K562 (cell line): ENCODE measurements around the gene GRIA1. TPM values are rescaled to one million over a fixed set of nuclear protein-coding genes. Genes with fewer than 3 reads are reported as not detected.

ENCODE experiments used
- ATAC-seq: fragments of 200-7000 bp; cut with Tn5 transposase; 3 replicates; pipeline ENCODE4 v1.9.1; 2020; ENCODE audit warnings: moderate library complexity
- BruUV-seq: library from RNA; stranded (reverse); fragments of 400-500 nt; replicated peaks from 2 replicates; lab custom pipeline; 2021; lab: Mats Ljungman, UMichigan
- CTCF ChIA-PET: fragments of 300-600 bp; formaldehyde crosslinking; extraction: SDS; loops from one replicate; lab custom pipeline; 2021; ENCODE audit warnings: low intra/inter-chr PET ratio; lab: Yijun Ruan, JAX
- POLR2A ChIA-PET: fragments of 300-600, 350-650 bp; sonication (Branson Sonifier 250); formaldehyde crosslinking; extraction: SDS; loops from one replicate; lab custom pipeline; 2021; ENCODE audit warnings: antibody characterized with exemption, inconsistent platforms; lab: Yijun Ruan, JAX
- DNase-seq, 4 experiments: peaks; one replicate each; pipeline versions ENCODE4 v3.0.0 to v3.0.0-alpha.2; 2011 to 2018; ENCODE audit warnings: low spot score in 3 of 4, mixed read lengths in 3 of 4; ENCODE audit errors: extremely low read depth in 1 of 4
- FAIRE-seq: peaks from 2 replicates; lab custom pipeline; 2011; peaks lifted over from hg19 to GRCh38; lab: Jason Lieb, UNC
- H2AFZ ChIP-seq: 2 replicates; pipeline ENCODE4 v1.6.0; 2011; ENCODE audit warnings: low read depth, low read length, control low read depth, inconsistent platforms
- H3K27ac ChIP-seq: fragments of 200-600 bp; 3 replicates; pipeline ENCODE4 v1.8.0; 2011; ENCODE audit warnings: low read depth, mild to moderate bottlenecking, control low read depth, inconsistent platforms, low read length, moderate library complexity, mixed read lengths; ENCODE audit errors: extremely low read depth
- H3K27me3 ChIP-seq, 2 experiments: fragments of 300-600 bp in 1 of 2; 2 replicates in 1 of 2; 3 replicates in 1 of 2; pipeline versions ENCODE4 v1.6.0 to v1.8.0; 2011; ENCODE audit warnings: inconsistent platforms in 2 of 2, low read length in 2 of 2, mild to moderate bottlenecking in 1 of 2, mixed read lengths in 1 of 2, moderate library complexity in 1 of 2; ENCODE audit not compliant: control insufficient read depth in 2 of 2, insufficient read depth in 2 of 2
- H3K36me3 ChIP-seq: fragments of 300-600 bp; 3 replicates; pipeline ENCODE4 v1.8.0; 2011; ENCODE audit warnings: mild to moderate bottlenecking, low read length, inconsistent platforms; ENCODE audit not compliant: control insufficient read depth, insufficient read depth
- H3K4me1 ChIP-seq, 2 experiments: fragments of 200-600 bp in 1 of 2; replicated peaks in 1 of 2; 2 replicates in 1 of 2; 3 replicates in 1 of 2; pipeline versions ENCODE4 v1.5.1 to v1.8.0; 2011; ENCODE audit warnings: inconsistent platforms in 2 of 2, low read length in 2 of 2, mild to moderate bottlenecking in 1 of 2, mixed read lengths in 1 of 2, moderate library complexity in 1 of 2; ENCODE audit not compliant: control insufficient read depth in 2 of 2, insufficient read depth in 2 of 2
- H3K4me2 ChIP-seq: 2 replicates; pipeline ENCODE4 v1.6.1; 2011; ENCODE audit warnings: low read length, control low read depth, inconsistent platforms, mixed read lengths; ENCODE audit not compliant: insufficient read depth
- H3K4me3 ChIP-seq: fragments of 200-600 bp; sonication (generic), shearing (Covaris generic); 2 replicates; pipeline ENCODE4 v1.5.1; 2016; ENCODE audit warnings: control low read depth, inconsistent platforms
- H3K79me2 ChIP-seq: fragments of 200-600 bp; 3 replicates; pipeline ENCODE4 v1.8.0; 2011; ENCODE audit warnings: low read length, inconsistent platforms; ENCODE audit not compliant: control insufficient read depth, insufficient read depth
- H3K9ac ChIP-seq, 2 experiments: 2 replicates each; pipeline versions ENCODE4 v1.6.0 to v1.6.1; 2011; ENCODE audit warnings: low read depth in 2 of 2, low read length in 2 of 2, control low read depth in 1 of 2, inconsistent platforms in 1 of 2, mild to moderate bottlenecking in 1 of 2, mixed read lengths in 1 of 2; ENCODE audit not compliant: insufficient read depth in 1 of 2
- H3K9me1 ChIP-seq: one replicate; pipeline ENCODE4 v1.6.0; 2011; ENCODE audit warnings: inconsistent platforms, mild to moderate bottlenecking, low read length, moderate library complexity; ENCODE audit not compliant: control insufficient read depth, insufficient read depth
- H3K9me3 ChIP-seq: replicated peaks from 2 replicates; pipeline ENCODE4 v1.5.1; 2011; ENCODE audit warnings: low read depth, low read length, inconsistent platforms; ENCODE audit not compliant: control insufficient read depth, insufficient read depth
- H4K20me1 ChIP-seq: replicated peaks from 2 replicates; pipeline ENCODE4 v1.6.1; 2011; ENCODE audit warnings: low read length, inconsistent platforms, mixed read lengths; ENCODE audit not compliant: control insufficient read depth, insufficient read depth
- HNRNPH1 ChIP-seq: fragments of 200-400 bp; formaldehyde crosslinking; optimal IDR thresholded peaks from 2 replicates; pipeline ENCODE3; 2017; ENCODE audit warnings: low read depth, mild to moderate bottlenecking, low read length, moderate library complexity
- PTTG1 ChIP-seq: fragments of 450-650 bp; IDR thresholded peaks from 2 replicates; pipeline ENCODE4 v1.6.1; 2016; ENCODE audit warnings: low read depth, mild to moderate bottlenecking, missing genetic modification characterization, missing compliant biosample characterization
- SIRT6 ChIP-seq: IDR thresholded peaks from one replicate; pipeline ENCODE4 v1.6.1; 2012; ENCODE audit warnings: low read depth, mild to moderate bottlenecking, control low read depth, inconsistent platforms, low read length, moderate library complexity
- TRIM24 ChIP-seq, 2 experiments: fragments of 450-650 bp; IDR thresholded peaks; 2 replicates each; pipeline ENCODE4 v1.6.1; 2016
- ZNF12 ChIP-seq: sonication (generic); formaldehyde crosslinking; IDR thresholded peaks from 2 replicates; pipeline ENCODE4 v1.4.0; 2020; ENCODE audit warnings: mild to moderate bottlenecking, missing genetic modification reagents
- ZNF354B ChIP-seq: fragments of 250-450 bp; sonication (Bioruptor Pico); IDR thresholded peaks from 2 replicates; pipeline ENCODE4 v1.4.0; 2020
- WGBS: fragments of 100-300 bp; shearing (Covaris generic); methylation state at CpG from one replicate; pipeline ENCODE4 v1.1.6; 2016; ENCODE audit warnings: low coverage, mixed read lengths; ENCODE audit not compliant: insufficient coverage; ENCODE audit errors: missing lambda C conversion rate; 5-methylcytosine and 5-hydroxymethylcytosine counted together
- in situ Hi-C: fragments of 300-500 bp; cut with MboI; formaldehyde crosslinking; loops from 4 replicates; pipeline ENCODE4 v1.15.0; 2018; ENCODE audit warnings: inconsistent platforms, mixed read lengths
- intact Hi-C: fragments of 100-400 bp; cut with micrococcal nuclease; formaldehyde crosslinking; loops from 2 replicates; pipeline ENCODE4 v1.14.2; 2022
- polyA plus RNA-seq, 8 experiments: library from polyadenylated mRNA; depleted of rRNA in 4 of 8; stranded (reverse) in 5 of 8; unstranded in 3 of 8; fragments of >200 nt; fragmentation: Nextera tagmentation in 2 of 8; fragmentation: Illumina TruSeq in 1 of 8; extraction: Ambion mirVana in 2 of 8; extraction: Trizol in 1 of 8; gene quantifications; 2 replicates each; pipeline versions ENCODE4 v1.2.1 to v1.2.3, GENCODE V29; 2011 to 2014; ENCODE audit warnings: inconsistent platforms in 1 of 8, missing spikeins in 1 of 8
- total RNA-seq, 7 experiments: library from RNA; depleted of rRNA in 6 of 7; stranded (reverse); fragments of >200 nt in 6 of 7; fragmentation: Illumina TruSeq in 2 of 7; extraction: Trizol in 2 of 7; gene quantifications; 2 replicates each; pipeline versions ENCODE4 v1.2.1 to v1.2.3, GENCODE V29; 2011 to 2021; ENCODE audit warnings: low replicate concordance in 1 of 7

GRIA1 gene
- total and polyA plus RNA-seq, 9 of the 15 experiments (the other 6 are each of a cell fraction or from before 2014, with no cell fraction given) = not detected

GRCh38 chr5:153520137-153520536 is 29.7 kb downstream of the GRIA1 start (continued):
- TF ChIP-seq TRIM24 (IDR thresholded peaks at IDR 0.05) (no peak), ZNF354B (CRISPR knock-in tag) (no peak), ZNF12 (CRISPR knock-in tag) (no peak), SIRT6 (no peak), PTTG1 (tag) (no peak)

GRCh38 chr5:153520952-153521351 is 30.5 kb downstream of the GRIA1 start:
- ChIA-PET POLR2A (interaction anchor here (0.5 to 0.7 kb wide), 2 partner anchors 12 to 852 kb away, joined by 3 read pairs; no protein-coding TSS in a partner anchor), CTCF (no interaction called here)
- DNase-seq (no peak), FAIRE-seq (no peak), ATAC-seq (no peak)
- Histone ChIP-seq H3K27me3 (no peaks in the 10 kb centered on the region), H3K27ac (no peak overlapping the region), H3K9me1 (no peaks in the 10 kb centered on the region), H3K4me1 (no peaks in the 10 kb centered on the region), H3K4me2 (no peak overlapping the region), H3K4me3 (no peak overlapping the region), H4K20me1 (no peaks in the 10 kb centered on the region), H3K36me3 (no peaks in the 10 kb centered on the region), H3K79me2 (no peaks in the 10 kb centered on the region), H3K9me3 (no peaks in the 10 kb centered on the region), H2AFZ (no peak overlapping the region), H3K9ac (no peak overlapping the region)
- no TSS peak for BruUV-seq
- 5% methylated on average over 2 of the region's 2 CpGs for WGBS
- intact Hi-C loops = no loop called here
- no peak for TF ChIP-seq HNRNPH1
- in situ Hi-C loops = no loop called here
